Measurements from ENCODE around the gene BTBD19.
"Not testable (repeated sequence)": the region's sequence is repeated elsewhere in the genome, so short reads cannot be mapped to it uniquely, and the experiment has no call there.

BTBD19 gene

GRCh38 chr1:44808063-44808937 is at the start of gene BTBD19:
Gene BTBD19, plus strand, starts transcription at chr1:44808523. Its CDS starts 298 bp downstream, at chr1:44808821.
- DNase-seq (ENCODE audit: low spot score) = no peak

- DNase-seq (ENCODE audit: low spot score) = no peak
Observed at GRCh38 chr1:44759077-44759476, 49.2 kb upstream of the BTBD19 start.

GRCh38 chr1:44760876-44761275 is 47.4 kb upstream of the BTBD19 start:
- DNase-seq (ENCODE audit: low spot score) = no peak

- DNase-seq (ENCODE audit: low spot score) = not testable (repeated sequence)
Observed at GRCh38 chr1:44766421-44766820, 41.9 kb upstream of the BTBD19 start.

- DNase-seq (ENCODE audit: low spot score) = peak; percentile 88
Observed at GRCh38 chr1:44775078-44775929, 33.0 kb upstream of the BTBD19 start, which contains the start of gene RPS8. Gene RPS8, plus strand, starts transcription at chr1:44775540. Its CDS starts 57 bp downstream, at chr1:44775597.

GRCh38 chr1:44775930-44776729 is 32.2 kb upstream of the BTBD19 start:
- no peak for DNase-seq (ENCODE audit: low spot score)

- no peak for DNase-seq (ENCODE audit: low spot score)
Observed at GRCh38 chr1:44776730-44777068, 31.6 kb upstream of the BTBD19 start.

GRCh38 chr1:44777547-44777946 is 30.8 kb upstream of the BTBD19 start:
- DNase-seq (ENCODE audit: low spot score) = no peak

- no peak for DNase-seq (ENCODE audit: low spot score)
Observed at GRCh38 chr1:44777969-44778635, 30.2 kb upstream of the BTBD19 start.

- no peak for DNase-seq (ENCODE audit: low spot score)
Observed at GRCh38 chr1:44778705-44779576, 29.4 kb upstream of the BTBD19 start.

GRCh38 chr1:44780583-44781121 is 27.7 kb upstream of the BTBD19 start:
- no peak for DNase-seq (ENCODE audit: low spot score)

- DNase-seq (ENCODE audit: low spot score) = no peak
Observed at GRCh38 chr1:44783697-44784093, 24.6 kb upstream of the BTBD19 start.

GRCh38 chr1:44784094-44785028 is 24.0 kb upstream of the BTBD19 start:
- peak; percentile 36 for DNase-seq (ENCODE audit: low spot score)

- DNase-seq (ENCODE audit: low spot score) = no peak
Observed at GRCh38 chr1:44785029-44785380, 23.3 kb upstream of the BTBD19 start.

- DNase-seq (ENCODE audit: low spot score) = no peak
Observed at GRCh38 chr1:44785501-44786137, 22.7 kb upstream of the BTBD19 start.

GRCh38 chr1:44786138-44786840 is 22.0 kb upstream of the BTBD19 start:
- peak; percentile 75 for DNase-seq (ENCODE audit: low spot score)

- no peak for DNase-seq (ENCODE audit: low spot score)
Observed at GRCh38 chr1:44786841-44787426, 21.4 kb upstream of the BTBD19 start.

GRCh38 chr1:44787506-44787905 is 20.8 kb upstream of the BTBD19 start:
- no peak for DNase-seq (ENCODE audit: low spot score)

Measured in D341Med (cell line).